Hematopoietic multipotent progenitor cell treated with erythropoietin and hydrocortisone succinate and interleukin-3 and kit ligand, for 8 days (in vitro differentiated cells): ENCODE measurements around the gene TUBGCP2.
"Not testable (repeated sequence)": the region's sequence is repeated elsewhere in the genome, so short reads cannot be mapped to it uniquely, and the experiment has no call there.

ENCODE experiments used
- DNase-seq: peaks from one replicate; pipeline ENCODE4 v3.0.0-alpha.2; 2015

TUBGCP2 gene

DNA sequence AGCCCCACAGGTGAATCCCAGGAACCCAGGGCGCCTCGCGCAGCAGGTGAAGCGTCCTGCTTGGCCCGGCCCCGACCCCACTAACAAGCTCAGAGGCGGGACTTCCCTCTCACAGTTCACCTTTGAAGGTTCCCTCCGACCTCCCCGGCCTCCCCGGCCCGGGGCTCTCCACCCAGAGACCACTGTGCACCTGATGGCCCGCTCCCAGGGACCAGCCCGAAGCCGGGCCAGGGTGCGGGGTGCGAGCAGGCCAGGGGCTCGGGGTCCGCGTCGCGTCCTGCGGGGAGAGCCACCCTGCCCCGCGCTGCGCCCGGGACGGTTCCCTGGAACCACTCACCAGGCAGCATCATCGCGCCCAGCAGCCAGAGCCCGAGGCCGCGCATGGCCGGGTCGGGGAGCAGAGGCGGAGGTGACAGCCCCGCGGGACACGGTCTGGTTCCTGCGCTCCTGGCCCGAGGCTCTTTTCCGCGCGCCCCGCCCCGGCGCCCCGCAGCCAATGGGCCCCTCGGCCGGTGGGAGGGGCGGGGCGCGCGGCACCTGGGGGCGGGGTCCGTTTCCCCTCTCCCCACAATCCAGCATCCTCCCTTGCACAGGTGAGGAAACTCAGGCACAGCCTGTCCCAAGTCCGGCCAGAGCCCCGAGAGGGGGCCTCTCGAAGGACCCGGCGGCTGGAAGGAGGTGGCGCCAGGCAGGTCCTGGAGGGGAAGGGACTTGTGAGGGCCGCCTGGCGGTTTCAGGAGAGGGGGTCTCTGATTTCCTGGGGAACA lies 32.1 kb downstream of the TUBGCP2 start, which contains the start of gene ADAM8:
Gene ADAM8, minus strand, starts transcription at position 434 of the 767 bp plus-strand sequence. Its CDS starts 51 bp downstream, at position 383.
- DNase-seq: peak; percentile 35

DNA sequence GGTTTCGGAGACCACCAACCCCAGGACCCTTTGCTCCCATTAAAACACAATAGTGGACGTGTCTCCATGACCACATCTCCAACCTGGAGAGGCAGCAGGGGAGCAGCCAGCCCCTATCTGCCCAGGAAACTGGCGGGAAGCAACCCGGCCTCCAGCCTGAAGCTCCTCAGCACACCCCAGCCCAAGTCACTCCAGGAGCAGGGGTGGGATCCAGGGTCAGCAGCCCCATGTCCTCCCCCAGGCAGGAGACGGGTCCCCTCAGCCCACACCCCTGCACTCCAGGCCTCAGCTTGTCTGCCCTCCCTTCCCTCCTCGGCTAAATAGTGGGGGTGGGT lies 32.6 kb downstream of the TUBGCP2 start:
- no peak for DNase-seq

DNA sequence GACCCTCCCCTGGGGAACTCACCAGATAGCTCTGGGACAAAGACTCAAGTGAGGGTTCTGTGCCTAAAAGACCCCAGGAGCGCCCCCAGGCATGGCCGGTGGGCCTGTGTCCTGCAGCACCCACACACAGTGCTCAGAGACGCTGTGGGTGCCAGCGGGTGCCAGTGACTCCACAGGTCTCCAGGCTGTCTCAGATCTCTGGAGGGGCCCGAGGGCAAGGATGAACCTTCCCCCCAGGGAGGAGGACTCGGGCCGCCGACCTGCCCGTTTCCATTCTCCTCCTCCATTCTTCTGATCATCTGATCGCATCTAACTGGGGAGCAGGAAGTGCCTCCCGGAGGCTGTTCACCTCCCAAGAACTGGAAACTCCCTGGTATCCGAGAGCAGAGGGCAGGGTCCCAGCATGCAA lies 33.0 kb downstream of the TUBGCP2 start:
- peak; percentile 53 for DNase-seq

DNA sequence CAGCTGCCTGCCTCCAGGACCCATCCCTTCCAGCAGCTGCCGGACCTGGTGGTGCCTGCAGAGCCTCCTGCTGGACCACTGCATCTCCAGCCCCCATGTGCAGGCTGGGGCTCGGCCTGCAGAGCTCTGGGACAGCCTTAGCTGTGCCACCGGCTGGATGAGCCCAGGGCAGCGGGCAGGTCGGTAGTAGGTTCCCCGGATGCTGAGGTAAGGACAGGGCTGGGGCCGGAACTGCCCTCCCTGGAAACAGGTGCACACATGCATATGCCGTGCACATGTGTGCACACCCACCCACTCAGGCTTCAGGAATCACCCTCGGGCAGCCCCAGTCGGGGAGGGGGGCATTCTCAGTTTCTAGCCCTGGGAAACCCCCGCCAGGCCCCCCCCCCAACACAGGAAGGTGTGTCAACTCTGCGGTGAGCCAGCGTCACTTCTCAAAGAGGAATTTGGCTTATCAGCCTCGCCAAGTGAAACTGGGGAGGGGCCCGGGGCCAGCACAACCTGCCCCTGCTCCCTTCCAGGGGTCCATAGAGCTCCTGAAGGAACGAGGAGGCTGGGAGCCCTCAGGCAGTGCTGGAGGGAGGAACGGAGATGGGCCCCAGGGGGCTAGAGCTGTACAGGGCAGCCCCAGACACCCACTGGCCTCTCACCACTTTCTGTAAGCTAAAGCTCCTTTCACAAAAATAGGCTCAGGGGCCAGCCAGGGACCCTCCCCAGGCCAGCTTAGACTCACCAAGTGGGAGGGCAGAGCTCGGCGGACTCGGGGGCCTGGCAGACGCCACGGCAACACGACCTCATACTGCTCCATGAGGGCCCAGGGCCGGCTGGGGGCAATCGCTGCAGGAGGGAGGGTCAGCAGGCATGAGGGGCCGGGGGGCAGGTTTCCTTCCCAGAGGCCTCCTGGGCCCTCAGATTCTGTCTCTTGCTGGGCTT lies 33.7 kb downstream of the TUBGCP2 start:
- DNase-seq: peak; percentile 72

DNA sequence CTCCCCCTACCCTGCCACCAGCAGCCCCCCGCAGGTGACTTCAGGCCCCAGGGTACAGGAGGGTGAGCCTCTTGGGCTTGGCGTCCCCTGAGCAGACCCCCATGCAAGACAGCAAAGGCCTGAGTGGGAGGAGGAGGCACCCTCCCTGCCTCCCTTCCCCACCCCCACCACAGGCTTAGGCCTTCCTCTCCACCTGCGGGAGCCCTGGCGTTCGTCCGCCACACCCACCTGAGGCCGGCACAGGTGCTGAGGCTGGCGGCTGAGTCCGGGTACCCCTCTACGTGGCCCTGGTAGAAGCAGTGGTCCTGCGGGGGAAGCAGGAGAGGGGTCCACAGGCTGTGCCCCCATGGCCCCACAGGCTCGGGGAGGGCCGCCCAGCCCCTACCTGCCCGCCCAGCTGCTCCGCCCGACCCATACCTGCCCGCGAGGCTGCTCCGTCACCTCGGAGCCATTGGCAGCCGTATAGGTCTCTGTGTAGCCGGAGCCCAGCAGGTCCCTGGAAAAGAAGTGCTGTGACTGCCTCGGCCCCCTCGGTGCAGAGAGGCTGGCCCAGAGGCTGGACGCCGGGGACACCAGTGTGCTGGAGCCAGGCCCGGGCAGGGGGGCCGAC lies 35.0 kb downstream of the TUBGCP2 start:
- no peak for DNase-seq

DNA sequence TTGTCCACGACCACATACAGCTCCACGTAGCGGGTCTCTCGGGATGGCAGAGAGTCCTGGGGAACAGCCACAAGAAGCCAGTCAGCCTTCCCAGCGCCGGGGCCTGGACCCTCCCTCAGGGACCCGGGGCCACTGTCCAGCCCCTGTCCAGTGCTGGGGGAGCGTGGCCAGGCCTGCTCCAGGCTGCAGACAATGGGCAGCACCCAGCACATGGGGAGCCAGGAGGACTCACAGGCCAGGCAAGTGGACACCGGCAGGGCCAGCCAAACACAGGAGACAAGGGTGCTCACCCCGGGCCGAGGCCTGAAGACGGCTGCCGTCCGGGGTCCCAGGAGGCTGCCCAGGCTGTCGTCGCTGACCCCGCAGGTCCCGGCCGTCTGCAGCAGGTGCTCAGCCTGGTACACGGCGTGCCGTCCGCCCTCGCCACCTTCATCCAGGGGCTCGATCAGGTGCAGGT lies 35.7 kb downstream of the TUBGCP2 start:
- DNase-seq: no peak

DNA sequence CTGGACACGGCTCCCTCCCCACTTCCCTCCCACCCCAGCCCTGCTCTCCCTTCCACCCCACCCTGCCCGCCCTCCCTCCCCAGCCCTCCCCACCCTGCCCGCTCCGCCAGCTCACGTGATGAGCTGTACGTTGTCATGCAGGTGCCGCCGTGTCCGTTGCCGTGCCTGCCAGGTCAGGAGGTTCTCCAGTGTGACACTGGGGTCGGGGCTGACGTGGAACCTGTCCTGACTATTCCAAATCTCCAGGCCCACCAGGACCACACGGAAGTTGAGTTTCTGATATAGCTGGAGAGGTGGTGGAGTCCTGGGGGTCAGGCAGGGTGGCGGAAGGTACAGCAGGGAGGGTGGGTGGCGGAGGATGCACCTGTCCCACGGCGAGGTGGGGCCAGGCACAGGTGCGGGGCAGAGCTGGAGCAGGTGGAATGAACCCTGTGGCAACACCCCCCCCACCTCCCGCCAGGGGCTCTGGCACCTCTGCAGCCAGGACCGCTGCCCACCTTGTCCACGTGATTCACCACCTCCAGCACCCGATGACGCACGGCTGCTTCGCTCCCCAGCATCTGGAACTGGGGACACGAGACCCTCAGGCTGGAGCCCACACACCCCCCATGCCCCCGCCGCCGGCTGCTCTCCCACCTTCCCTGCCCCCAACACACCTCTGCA lies 36.2 kb downstream of the TUBGCP2 start:
- DNase-seq: no peak

DNA sequence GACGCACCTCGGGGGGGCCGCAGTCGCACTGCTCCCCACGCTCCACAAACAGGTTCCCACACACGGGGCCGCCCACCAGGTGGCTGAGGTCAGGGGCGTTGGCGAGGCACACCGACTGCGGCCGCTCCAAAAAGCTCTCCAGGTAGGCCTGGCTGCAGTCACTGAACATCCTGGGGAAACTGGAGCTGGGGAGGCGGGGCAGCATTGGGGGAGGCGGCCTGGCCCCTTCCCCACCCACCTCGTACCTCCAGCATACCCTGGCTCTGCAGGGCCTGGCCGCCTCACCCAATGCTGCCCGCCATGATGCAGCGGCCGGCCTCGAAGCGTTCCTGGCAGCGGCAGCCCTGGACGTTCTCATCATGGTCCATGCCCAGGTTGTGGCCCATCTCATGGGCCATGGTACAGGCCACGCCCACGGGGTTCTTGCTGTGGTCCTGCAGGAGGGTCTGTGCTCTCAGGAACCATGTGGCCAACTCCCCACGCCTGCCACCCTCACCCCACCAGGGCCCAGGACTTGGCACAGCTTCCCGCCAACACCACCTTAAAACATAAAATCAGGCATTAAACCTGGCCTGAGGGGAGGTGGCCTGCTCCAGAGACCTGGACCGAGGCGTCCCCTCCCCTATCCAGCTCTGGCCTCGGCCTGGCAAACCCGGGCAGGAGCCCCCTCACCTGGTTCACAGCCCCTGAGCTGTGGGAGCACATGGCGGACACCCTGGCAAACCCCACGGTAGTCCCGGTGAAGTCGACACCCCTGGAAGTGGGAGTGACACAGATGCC lies 37.0 kb downstream of the TUBGCP2 start:
- no peak for DNase-seq

DNA sequence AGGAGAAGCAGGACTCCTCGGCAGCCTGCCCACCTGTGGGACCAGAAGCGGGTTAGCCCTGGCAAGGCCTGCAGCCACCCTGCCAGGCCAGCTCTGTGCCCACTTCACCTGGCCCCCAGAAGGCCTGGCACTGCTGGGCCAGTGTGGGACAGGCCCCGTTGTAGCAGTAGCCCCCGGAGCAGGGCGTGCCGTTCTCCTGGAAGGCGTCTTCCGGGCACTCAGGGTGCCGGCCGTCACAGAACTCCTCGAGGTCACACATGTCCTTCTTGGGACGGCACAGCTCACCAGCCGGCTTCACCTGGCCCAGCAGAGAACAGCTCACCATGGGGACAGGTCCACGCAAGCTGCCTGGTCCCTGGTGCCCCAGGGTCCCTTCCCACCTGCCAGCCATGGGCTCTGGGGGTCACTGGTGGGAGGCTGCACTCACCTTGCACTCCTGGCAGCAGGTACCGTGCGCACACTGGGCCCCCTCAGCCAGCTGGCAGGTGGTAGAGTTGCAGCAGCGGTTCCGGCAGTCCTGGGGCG lies 37.8 kb downstream of the TUBGCP2 start:
- no peak for DNase-seq

DNA sequence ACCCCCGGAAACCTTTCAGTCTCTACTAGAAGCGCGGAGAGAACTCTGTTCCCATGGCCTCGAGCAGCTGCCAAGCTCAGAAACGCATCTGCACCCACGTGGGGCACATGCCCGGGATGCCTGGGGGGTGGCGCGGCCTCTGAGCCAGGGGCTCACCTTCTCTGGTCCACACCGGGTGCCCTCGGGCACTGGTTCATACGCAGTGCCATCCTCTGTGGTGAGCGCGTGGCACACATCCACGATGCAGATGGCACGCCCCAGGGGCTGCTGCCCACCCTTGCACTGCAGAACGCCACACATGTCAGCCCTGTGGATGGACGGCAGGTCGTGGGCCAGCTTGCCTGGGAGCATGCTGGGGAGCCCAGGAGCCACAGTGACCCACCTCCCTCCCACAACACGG lies 38.5 kb downstream of the TUBGCP2 start:
- DNase-seq: no peak

DNA sequence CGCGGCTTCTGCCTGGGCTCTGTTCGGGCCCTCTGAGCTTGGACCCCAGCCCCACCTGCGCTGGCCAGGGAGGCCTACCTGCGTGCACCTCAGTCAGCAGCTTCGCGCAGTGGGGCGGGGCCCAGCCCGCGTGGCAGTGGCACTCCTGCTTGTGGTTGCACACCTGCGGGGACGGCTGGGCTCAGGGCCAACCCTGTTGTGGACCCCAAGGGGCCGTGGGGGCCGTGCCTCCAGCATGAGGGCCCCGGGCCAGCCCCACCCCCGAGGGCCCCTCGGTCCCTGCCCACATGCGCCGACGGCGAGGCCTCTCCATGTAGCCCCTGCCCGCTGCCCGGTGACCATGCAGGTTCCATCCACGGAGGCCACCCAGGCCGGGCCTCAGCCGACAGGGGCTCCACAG lies 39.3 kb downstream of the TUBGCP2 start:
- DNase-seq: no peak

DNA sequence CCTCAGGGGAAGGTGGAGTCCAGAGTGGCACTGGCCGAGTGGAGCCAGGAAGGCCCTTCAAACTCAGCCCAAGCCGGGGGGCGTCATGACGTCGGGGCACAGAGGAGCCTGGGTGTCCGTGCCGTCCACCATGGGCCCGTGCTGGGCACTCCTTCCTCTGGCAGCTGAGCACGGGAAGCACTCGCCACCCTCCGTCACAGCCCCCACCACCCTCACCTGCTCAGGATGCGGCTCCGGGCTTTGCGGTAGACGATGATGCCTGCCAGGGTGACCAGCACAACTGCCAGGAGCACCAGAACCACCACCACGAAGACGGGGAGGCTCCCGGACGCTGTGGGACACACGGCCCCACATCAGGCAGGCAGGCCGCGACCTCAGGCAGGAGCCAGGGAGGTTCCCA lies 40.1 kb downstream of the TUBGCP2 start:
- DNase-seq: no peak

DNA sequence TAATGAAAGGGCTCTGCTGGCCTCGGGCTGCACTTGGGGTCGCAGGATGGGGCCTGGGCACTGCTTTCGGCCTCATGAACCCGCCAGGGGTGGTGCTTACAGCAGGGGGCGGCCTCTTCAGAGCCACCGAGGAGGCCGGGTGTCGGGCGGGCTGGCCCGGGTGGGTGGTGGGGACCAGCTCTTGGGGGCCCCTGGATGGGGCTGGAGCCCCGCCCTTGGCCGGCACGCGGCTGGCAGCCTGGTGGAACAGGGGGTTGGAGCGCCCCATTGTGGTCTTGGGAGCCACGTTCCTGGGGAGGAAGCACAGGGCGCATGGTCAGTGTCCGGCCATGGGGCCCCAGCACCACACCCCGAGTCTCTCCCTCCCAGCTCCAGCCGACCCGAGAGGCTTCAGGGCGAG lies 40.8 kb downstream of the TUBGCP2 start:
- DNase-seq: no peak

DNA sequence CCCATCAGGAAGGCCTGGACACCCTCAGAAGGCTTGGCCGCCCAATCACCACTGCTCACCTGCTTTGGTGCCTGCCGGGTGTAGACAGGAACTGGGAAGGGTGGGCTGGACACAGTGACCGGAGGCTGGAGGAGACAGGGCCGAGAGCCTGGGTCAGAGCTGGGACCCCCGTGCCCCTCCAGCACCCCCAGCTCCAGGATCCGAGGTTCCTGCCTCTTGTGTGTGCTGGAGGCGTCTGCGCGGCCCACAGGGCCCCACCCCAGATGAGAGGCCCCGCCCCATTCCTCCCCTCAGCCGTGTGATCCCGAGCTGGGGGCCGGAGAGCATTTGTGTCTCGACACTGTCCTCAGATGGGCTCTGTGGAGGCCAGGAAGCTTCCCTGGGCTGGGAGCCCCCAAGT lies 41.4 kb downstream of the TUBGCP2 start:
- no peak for DNase-seq

DNA sequence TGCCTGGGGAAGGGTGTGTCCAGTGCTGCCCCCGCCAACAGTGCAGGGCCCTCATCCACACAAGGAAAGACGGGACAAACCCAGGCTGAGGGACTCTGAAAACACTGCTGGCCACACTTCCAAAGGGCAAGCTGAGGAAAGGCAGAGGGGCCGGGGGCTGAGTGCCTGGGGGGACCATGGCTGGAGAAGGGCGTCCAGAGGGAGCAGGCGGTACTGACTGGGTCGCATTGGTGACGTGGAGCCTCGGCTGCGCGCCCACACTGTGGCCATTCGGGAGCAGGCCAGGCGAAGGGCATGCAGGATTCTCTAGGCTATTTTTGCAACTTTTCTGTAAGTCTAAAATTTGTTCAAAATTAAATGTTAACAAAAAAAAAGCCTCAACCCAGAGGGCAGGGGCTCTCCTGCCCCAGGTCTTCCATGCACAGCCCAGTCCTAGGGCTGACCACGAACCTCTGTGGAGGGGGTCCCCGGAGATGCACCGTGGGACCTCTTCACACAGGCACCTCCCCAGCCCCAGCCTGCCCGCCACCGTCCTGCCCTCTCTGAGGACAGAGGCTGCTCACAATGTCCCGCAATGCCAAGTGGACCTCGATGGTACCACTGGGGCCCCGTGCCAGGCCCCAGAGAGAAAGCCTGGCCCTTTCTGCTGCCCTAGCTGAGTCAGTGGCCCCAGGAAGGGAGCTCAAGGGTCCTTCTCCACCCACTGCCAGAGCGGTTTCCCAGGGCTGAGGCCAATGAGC lies 42.4 kb downstream of the TUBGCP2 start:
- DNase-seq: no peak

DNA sequence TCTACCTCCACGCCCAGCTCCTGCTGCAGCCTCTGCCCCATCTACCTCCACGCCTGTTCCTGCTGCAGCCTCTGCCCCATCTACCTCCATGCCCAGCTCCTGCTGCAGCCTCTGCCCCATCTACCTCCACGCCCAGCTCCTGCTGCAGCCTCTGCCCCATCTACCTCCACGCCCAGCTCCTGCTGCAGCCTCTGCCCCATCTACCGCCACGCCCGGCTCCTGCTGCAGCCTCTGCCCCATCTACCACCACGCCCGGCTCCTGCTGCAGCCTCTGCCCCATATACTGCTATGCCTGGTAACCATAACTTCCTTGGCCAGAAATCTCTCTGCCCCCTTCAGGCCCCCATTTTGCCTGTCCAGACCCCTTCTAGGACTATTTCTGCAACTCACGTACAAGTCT lies 43.6 kb downstream of the TUBGCP2 start:
- not testable (repeated sequence) for DNase-seq

DNA sequence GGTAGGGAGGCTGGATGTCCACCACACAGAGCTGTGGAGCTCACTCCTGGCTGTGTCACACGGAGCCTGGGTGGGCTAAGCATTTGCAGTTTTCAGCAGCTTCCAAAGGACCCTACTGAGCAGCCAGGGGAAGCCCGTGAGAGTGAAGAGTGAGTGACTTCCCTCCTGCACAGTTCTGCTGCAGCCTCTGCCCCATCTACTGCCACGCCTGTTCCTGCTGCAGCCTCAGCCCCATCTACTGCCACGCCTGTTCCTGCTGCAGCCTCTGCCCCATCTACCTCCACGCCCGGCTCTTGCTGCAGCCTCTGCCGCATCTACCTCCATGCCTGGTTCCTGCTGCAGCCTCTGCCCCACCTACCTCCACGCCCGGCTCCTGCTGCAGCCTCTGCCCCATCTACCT lies 44.2 kb downstream of the TUBGCP2 start:
- DNase-seq: no peak

DNA sequence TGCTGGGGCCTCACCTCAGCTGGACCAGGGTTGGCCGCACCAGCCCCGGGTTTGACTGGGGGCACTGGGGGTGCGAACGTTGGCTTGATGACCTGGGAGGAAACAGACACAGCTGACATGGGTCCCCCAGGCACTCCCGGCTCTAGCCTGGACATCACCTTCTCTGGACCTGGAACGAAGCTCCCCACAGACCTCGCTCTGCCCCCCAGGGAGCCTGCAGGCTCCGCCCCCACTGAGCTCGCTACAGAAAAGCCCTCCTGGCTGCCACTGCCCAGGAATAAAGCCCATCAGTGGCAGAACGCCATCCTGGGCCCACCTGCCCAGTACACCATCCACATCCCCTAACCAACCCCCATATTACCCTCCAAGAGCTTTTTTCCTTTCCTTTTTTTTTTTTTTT lies 45.0 kb downstream of the TUBGCP2 start:
- no peak for DNase-seq

DNA sequence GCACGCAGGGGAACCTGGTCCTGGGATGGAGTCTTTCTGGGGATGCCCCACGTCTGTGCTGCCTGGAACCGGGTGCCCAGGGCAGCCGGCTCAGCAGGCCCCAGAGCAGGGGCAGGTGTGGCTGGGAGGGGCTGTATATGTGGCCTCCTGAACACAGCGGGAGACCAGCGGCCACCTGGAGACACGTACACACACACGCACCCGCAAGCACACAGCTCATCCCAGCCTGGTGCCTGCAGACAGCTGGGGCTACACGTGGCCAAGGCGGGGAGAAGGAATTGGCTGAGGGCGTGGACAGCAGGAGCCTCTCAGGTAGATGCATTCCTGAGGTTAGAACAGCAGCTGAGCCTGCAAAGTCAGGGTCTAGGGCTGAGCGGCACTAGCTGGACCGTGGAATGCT lies 46.0 kb downstream of the TUBGCP2 start:
- no peak for DNase-seq

DNA sequence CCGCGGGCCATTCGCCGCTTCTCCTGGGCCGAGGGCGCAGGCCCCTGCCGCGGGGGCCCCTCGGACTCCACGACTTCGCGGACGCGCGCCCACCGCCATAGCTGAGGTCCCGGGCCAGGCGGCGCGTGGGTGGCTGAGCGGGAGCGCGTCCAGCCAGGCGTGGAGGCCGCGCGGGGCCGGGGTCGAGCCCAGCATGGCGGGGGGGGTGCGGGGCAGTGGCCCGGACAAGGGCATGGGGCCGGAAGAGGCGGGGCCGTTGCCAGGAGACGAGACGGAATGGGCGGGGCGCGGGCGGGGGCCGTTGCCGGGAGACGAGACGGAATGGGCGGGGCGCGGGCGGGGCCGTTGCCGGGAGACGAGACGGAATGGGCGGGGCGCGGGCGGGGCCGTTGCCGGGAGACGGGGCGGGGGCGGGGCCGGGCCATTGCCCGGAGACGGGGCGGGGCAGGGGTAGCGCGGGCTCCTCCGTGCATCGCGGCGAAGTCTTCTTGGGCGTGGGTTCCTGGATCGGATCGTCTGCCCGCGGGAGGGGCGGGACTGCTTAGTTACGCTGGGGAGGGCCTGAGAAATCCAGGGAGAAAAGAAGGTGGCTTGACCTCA lies 46.8 kb downstream of the TUBGCP2 start:
- DNase-seq: peak; percentile 86
